Right lobe of liver (tissue), 4 donors: Measurements from ENCODE around the gene AGK.

Experiments used
- CTCF ChIP-seq, 4 donors: fragments of 200-600 bp in 3 of 4; fragments of 450-650 bp in 1 of 4; IDR thresholded peaks; one replicate each; pipeline versions ENCODE4 v1.5.1 to v1.8.0; 2016 to 2022; ENCODE audit warnings: antibody characterized with exemption in 4 of 4, mild to moderate bottlenecking in 2 of 4
- POLR2A ChIP-seq: fragments of 450-650 bp; IDR thresholded peaks from one replicate; pipeline ENCODE4 v1.6.1; 2017; ENCODE audit warnings: antibody characterized with exemption, mild to moderate bottlenecking
- donor health status: DM: no; HTN: no; CAD: no.
- donor health status: DM: no; HTN: no; CAD: no.
- donor health status: DM: no; HTN: yes; CAD: no.

- TF ChIP-seq CTCF (IDR thresholded peaks at IDR 0.05) (no peak), POLR2A (no peak)
Measured at GRCh38 chr7:141704112-141704511, 152.9 kb downstream of the AGK start.
